Gastroesophageal sphincter (tissue), 4 donors: ENCODE data around the gene CCND1. TPM values are rescaled to one million over a fixed set of nuclear protein-coding genes. Genes with fewer than 3 reads are reported as not detected.

ENCODE experiments used
- ATAC-seq: fragments of 150-250 bp; one replicate; pipeline ENCODE4 v1.9.1; 2016; ENCODE audit warnings: mild to moderate bottlenecking, moderate library complexity
- H3K27ac ChIP-seq, 4 donors: fragments of 200-600 bp; sonication (generic) in 3 of 4; 1 replicate in 3 of 4; 2 replicates in 1 of 4; pipeline ENCODE4 v1.5.1; 2016 to 2019
- H3K27me3 ChIP-seq: fragments of 200-600 bp; sonication (generic); one replicate; pipeline ENCODE4 v1.5.1; 2019
- H3K36me3 ChIP-seq, 2 donors: fragments of 200-600 bp; sonication (generic); one replicate each; pipeline ENCODE4 v1.5.1; 2019; ENCODE audit warnings: control low read depth in 1 of 2
- H3K4me1 ChIP-seq, 3 donors: fragments of 200-600 bp; sonication (generic); 1 replicate in 2 of 3; 2 replicates in 1 of 3; pipeline ENCODE4 v1.5.1; 2016 to 2019; ENCODE audit warnings: control low read depth in 2 of 3
- H3K4me3 ChIP-seq, 2 donors: fragments of 200-600 bp; sonication (generic); one replicate each; pipeline ENCODE4 v1.5.1; 2019; ENCODE audit warnings: mild to moderate bottlenecking in 1 of 2, moderate library complexity in 1 of 2
- H3K9me3 ChIP-seq, 3 donors: fragments of 200-600 bp; sonication (generic); one replicate each; pipeline ENCODE4 v1.5.1; 2017 to 2019; ENCODE audit warnings: control low read depth in 2 of 3
- CTCF ChIP-seq, 4 experiments: fragments of 200-600 bp in 2 of 4; fragments of 450-650 bp in 2 of 4; sonication (generic) in 1 of 4; IDR thresholded peaks; one replicate each; pipeline ENCODE4 v1.5.1; 2017 to 2019; ENCODE audit warnings: antibody characterized with exemption in 4 of 4, mild to moderate bottlenecking in 2 of 4, moderate library complexity in 2 of 4
- EP300 ChIP-seq: sonication (generic); formaldehyde crosslinking; IDR thresholded peaks from one replicate; pipeline ENCODE4 v1.6.1; 2017; ENCODE audit warnings: antibody characterized with exemption, mild to moderate bottlenecking
- POLR2A ChIP-seq, 2 donors: fragments of 450-650 bp; IDR thresholded peaks; one replicate each; pipeline ENCODE4 v1.6.1; 2017; ENCODE audit warnings: antibody characterized with exemption in 2 of 2, mild to moderate bottlenecking in 2 of 2, moderate library complexity in 1 of 2
- POLR2AphosphoS5 ChIP-seq: sonication (generic); formaldehyde crosslinking; IDR thresholded peaks from one replicate; pipeline ENCODE4 v1.6.1; 2017; ENCODE audit warnings: antibody characterized with exemption
- WGBS, 2 donors: methylation state at CpG; one replicate each; pipeline ENCODE4 v1.1.5; 2018; ENCODE audit warnings: low coverage in 1 of 2; 5-methylcytosine and 5-hydroxymethylcytosine counted together
- total RNA-seq, 4 donors: library from RNA; depleted of rRNA; stranded (reverse); fragments of >200 nt; gene quantifications; one replicate each; pipeline ENCODE4 v1.1.0, GENCODE V29; 2016

CCND1 gene
- total RNA-seq, 4 donors from 2014 or later: 24.1 to 110 (median 51.9) TPM

- no peak overlapping the region for H3K27ac ChIP-seq
- TF ChIP-seq EP300 (no peak), POLR2A (IDR thresholded peaks at IDR 0.05) (no peak), POLR2AphosphoS5 (no peak), CTCF (IDR thresholded peaks at IDR 0.05) (no peak)
- WGBS, 2 donors: 82 to 87% methylated on average over 3 to 5 of the region's 5 CpGs
- ATAC-seq: no peak
- H3K4me3 ChIP-seq: no peak overlapping the region
- H3K4me1 ChIP-seq: peaks cover 0 to 9% (median 3%) of the 10 kb centered on the region in 3 donors
- H3K27me3 ChIP-seq: peaks cover 67% of the 10 kb centered on the region
- no peaks in the 10 kb centered on the region for H3K36me3 ChIP-seq
- peaks cover 0 to 19% (median 0%) of the 10 kb centered on the region in 3 donors for H3K9me3 ChIP-seq
Measured at GRCh38 chr11:69689484-69690319, 48.7 kb downstream of the CCND1 start.

- H3K9me3 ChIP-seq: peaks cover 0 to 19% (median 0%) of the 10 kb centered on the region in 3 donors
- TF ChIP-seq POLR2A (IDR thresholded peaks at IDR 0.05) (no peak), CTCF (IDR thresholded peaks at IDR 0.05) (no peak), EP300 (no peak), POLR2AphosphoS5 (no peak)
- ATAC-seq: no peak
- H3K4me3 ChIP-seq: no peak overlapping the region
- H3K27ac ChIP-seq: no peak overlapping the region
- no peaks in the 10 kb centered on the region for H3K4me1 ChIP-seq
- 55 to 56% methylated on average over 2 of the region's 2 CpGs for WGBS, 2 donors
- peaks cover 56% of the 10 kb centered on the region for H3K27me3 ChIP-seq
- no peaks in the 10 kb centered on the region for H3K36me3 ChIP-seq
Measured at GRCh38 chr11:69691463-69691862, 50.5 kb downstream of the CCND1 start.

GRCh38 chr11:69692422-69692821, 51.5 kb downstream of the CCND1 start:
- H3K9me3 ChIP-seq: peaks cover 0 to 19% (median 0%) of the 10 kb centered on the region in 3 donors
- no peak overlapping the region for H3K4me3 ChIP-seq
- ATAC-seq: no peak
- H3K27me3 ChIP-seq: peaks cover 57% of the 10 kb centered on the region
- H3K27ac ChIP-seq: no peak overlapping the region
- H3K4me1 ChIP-seq: no peaks in the 10 kb centered on the region
- no peaks in the 10 kb centered on the region for H3K36me3 ChIP-seq
- TF ChIP-seq POLR2AphosphoS5: no peak
- TF ChIP-seq CTCF (IDR thresholded peaks at IDR 0.05): no peak

DNA sequence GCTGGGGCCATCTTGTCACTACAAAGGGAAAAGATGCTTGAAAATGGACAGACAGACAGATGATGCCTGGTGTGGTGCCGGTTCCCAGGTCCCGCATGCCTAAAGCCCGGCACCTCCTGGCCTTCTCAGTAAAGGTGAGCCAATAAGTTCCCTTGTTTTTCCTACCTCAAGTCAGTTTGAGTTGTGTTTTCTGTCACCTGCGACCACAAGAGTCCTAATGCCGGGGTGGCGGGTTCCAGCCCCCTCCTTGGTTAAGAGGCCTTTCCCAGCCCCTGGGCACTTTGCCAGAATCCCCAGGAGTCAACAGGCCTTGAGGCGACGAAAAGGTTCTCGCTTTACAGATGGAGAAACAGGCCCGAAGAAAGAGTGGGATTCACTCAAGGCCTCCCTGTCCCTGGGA, 53.8 kb downstream of the CCND1 start:
- ATAC-seq: no peak

More for the DNA sequence above, 53.8 kb downstream of the CCND1 start:
- Histone ChIP-seq H3K27me3 (peaks cover 80% of the 10 kb centered on the region), H3K9me3 (peaks cover 0 to 19% (median 0%) of the 10 kb centered on the region in 3 donors), H3K36me3 (no peaks in the 10 kb centered on the region), H3K27ac (no peak overlapping the region), H3K4me1 (no peaks in the 10 kb centered on the region), H3K4me3 (no peak overlapping the region)
- WGBS, 2 donors: 100% methylated on average over 2 of the region's 10 CpGs
- TF ChIP-seq EP300 (no peak), POLR2AphosphoS5 (no peak), CTCF (IDR thresholded peaks at IDR 0.05) (no peak), POLR2A (IDR thresholded peaks at IDR 0.05) (no peak)
